Subcutaneous abdominal adipose tissue (tissue), 5 donors: Measurements from ENCODE around the gene NHERF2.
A peak's percentile ranks its signal among the peaks of the same experiment; 100 is the strongest.

ENCODE experiments used
- H3K27ac ChIP-seq: one replicate; pipeline ENCODE4 v1.7.0; 2013; ENCODE audit warnings: low read depth, mild to moderate bottlenecking, inconsistent platforms, low read length, moderate library complexity
- H3K27me3 ChIP-seq, 5 donors: one replicate each; pipeline ENCODE4 v1.7.0; 2013; ENCODE audit warnings: low read length in 5 of 5, inconsistent platforms in 1 of 5; ENCODE audit not compliant: control insufficient read depth in 5 of 5, insufficient read depth in 4 of 5
- H3K36me3 ChIP-seq, 5 donors: one replicate each; pipeline ENCODE4 v1.7.0; 2013; ENCODE audit warnings: low read length in 5 of 5; ENCODE audit not compliant: control insufficient read depth in 5 of 5, insufficient read depth in 5 of 5
- H3K4me1 ChIP-seq, 5 donors: one replicate each; pipeline ENCODE4 v1.7.0; 2013; ENCODE audit warnings: low read length in 5 of 5, mild to moderate bottlenecking in 3 of 5, moderate library complexity in 1 of 5; ENCODE audit not compliant: control insufficient read depth in 5 of 5, insufficient read depth in 5 of 5
- H3K4me3 ChIP-seq, 5 donors: one replicate each; pipeline ENCODE4 v1.7.0; 2013; ENCODE audit warnings: low read length in 5 of 5, low read depth in 1 of 5
- H3K9ac ChIP-seq, 5 donors: one replicate each; pipeline ENCODE4 v1.7.0; 2013; ENCODE audit warnings: low read length in 5 of 5, mild to moderate bottlenecking in 4 of 5, moderate library complexity in 3 of 5
- H3K9me3 ChIP-seq, 5 donors: one replicate each; pipeline ENCODE4 v1.7.0; 2013; ENCODE audit warnings: low read length in 5 of 5; ENCODE audit not compliant: control insufficient read depth in 5 of 5
- donor health status: healthy.
- donor health status: healthy.
- donor health status: healthy.
- donor health status: healthy.
- donor health status: healthy.

NHERF2 gene

DNA sequence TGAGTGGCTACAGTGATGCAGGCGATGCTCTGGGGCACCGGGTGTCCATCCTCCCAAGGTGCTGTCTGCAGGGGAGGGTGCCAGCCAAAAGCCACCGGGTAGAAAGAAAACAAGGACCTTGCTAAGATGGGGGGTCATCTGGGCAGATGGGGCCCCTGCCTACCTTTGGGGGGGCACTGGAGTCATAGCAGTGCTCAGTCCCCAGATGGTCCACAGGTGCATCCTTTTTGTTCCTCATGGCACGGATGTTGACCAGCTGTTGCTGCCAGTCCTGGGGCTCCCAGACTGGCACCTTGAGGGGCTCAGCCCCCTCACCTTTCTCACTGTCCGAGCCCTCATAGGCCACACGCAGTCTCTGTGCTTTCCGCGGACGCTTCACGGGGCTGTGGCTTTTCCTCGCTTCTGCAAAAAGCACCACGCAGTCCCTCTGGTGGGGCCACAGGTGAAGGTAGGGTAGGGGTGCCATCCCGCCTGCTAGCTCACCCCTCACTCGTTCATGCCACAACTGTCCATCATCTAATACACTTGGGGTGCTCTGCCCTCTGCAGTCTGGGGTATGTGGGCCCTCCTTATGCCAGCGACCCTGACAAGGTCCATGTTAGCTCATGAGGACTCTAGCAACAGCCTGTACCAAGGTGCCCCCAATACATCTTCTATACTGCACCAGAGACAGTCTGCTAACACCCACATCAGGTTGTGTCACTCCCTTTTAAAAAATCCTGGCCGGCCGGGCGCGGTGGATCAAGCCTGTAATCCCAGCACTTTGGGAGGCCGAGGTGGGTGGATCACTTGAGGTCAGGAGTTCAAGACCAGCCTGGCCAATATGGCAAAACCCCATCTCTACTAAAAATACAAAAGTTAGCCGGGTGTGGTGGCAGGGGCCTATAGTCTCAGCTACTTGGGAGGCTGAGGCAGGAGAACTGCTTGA lies 19.5 kb downstream of the NHERF2 start:
- Histone ChIP-seq H3K27me3 (no peaks in the 10 kb centered on the region), H3K4me3 (peak overlapping the region in 1 of 5 donors; percentile 88), H3K27ac (peak overlapping the region; percentile 24), H3K4me1 (peaks cover 7 to 62% (median 52%) of the 10 kb centered on the region in 5 donors), H3K36me3 (peaks cover 0 to 10% (median 6%) of the 10 kb centered on the region in 5 donors), H3K9me3 (no peaks in the 10 kb centered on the region), H3K9ac (no peak overlapping the region)

GRCh38 chr16:2046893-2047329 lies 20.2 kb downstream of the NHERF2 start:
- peak overlapping the region; percentile 56 to 88 (median 68) for H3K9ac ChIP-seq
- peaks cover 7 to 60% (median 52%) of the 10 kb centered on the region in 5 donors for H3K4me1 ChIP-seq
- peaks cover 0 to 15% (median 13%) of the 10 kb centered on the region in 5 donors for H3K36me3 ChIP-seq

DNA sequence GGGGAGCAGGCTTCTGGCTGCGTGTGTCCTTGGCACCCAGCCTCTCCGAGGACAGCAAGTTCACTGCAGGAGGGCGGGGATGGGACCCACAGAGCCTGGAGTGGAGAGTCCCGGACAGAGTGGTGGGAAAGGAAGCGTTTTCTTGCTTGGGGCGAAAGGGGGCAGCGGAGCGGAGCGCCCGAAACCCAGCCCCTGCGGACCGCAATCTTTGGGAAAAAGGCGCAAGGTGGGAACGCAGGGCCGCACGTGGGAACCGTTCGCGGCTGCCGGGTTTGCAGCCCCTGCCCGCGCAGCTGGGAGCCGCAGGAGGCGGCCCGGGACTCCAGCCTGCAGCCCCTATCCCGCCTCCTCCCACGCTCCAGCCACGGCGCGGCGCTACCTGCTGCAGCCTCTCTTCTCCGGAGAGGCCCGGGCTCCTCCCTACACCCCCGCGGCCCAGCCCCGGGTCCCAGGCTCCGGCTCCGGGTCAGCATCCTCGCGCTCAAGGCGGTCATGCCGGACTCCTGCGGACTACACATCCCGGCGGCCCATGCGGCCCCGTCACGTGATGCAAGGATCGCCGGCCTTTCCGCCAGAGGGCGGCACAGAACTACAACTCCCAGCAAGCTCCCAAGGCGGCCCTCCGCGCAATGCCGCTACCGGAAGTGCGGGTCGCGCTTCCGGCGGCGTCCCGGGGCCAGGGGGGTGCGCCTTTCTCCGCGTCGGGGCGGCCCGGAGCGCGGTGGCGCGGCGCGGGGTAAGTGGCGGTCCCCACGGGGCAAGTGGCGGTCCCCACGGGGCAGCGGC lies 20.8 kb downstream of the NHERF2 start, which contains the start of the genes NTHL1 and TSC2:
NTHL1 (minus strand) TSS at position 505 of the 786 bp plus-strand sequence; CDS start at position 494, 11 bp downstream.
TSC2 (plus strand) TSS at position 656 of the 786 bp plus-strand sequence. CDS start 631 bp downstream, outside the sequence.
- H3K9me3 ChIP-seq: no peaks in the 10 kb centered on the region
- peak within 1 kb of the TSS; percentile 57 for H3K27ac ChIP-seq
- H3K4me3 ChIP-seq: peak within 1 kb of the TSS; percentile 69 to 97 (median 88)
- H3K36me3 ChIP-seq: peaks cover 0 to 21% (median 19%) of the 10 kb centered on the region in 5 donors
- no peaks in the 10 kb centered on the region for H3K27me3 ChIP-seq
- H3K9ac ChIP-seq: peak within 1 kb of the TSS; percentile 68 to 90 (median 87)
- peaks cover 7 to 54% (median 52%) of the 10 kb centered on the region in 5 donors for H3K4me1 ChIP-seq

More at GRCh38 chr16:2046893-2047329, 20.2 kb downstream of the NHERF2 start:
- H3K4me3 ChIP-seq: peak overlapping the region; percentile 59 to 91 (median 80)
- H3K27ac ChIP-seq: peak overlapping the region; percentile 24
- no peaks in the 10 kb centered on the region for H3K27me3 ChIP-seq
- no peaks in the 10 kb centered on the region for H3K9me3 ChIP-seq

DNA sequence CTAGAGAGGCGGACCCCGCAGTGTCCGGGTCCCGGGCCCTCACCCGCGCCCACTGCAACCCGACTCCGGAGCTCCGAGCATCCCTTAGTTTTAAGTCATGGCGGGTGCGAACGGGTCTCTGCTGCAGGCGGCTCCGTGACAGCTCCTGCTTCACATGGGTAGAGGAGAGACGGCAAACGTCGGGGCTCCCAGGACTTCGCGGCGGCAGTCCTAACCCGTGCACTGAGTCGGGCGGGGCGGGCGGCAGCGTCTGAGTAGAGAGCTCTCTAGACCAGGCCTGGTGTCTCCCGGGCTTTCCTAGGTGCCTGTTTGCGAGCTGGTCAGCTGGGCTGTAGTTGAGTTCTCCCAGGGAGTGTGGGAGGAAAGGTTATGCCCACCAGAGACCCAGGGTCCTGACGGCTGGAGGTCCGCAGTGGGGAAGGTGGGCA lies 21.4 kb downstream of the NHERF2 start:
- peaks cover 7 to 52% (median 49%) of the 10 kb centered on the region in 5 donors for H3K4me1 ChIP-seq
- H3K4me3 ChIP-seq: peak overlapping the region; percentile 69 to 97 (median 88)
- peak overlapping the region; percentile 68 to 90 (median 87) for H3K9ac ChIP-seq
- no peaks in the 10 kb centered on the region for H3K27me3 ChIP-seq
- peaks cover 0 to 26% (median 25%) of the 10 kb centered on the region in 5 donors for H3K36me3 ChIP-seq
- peak overlapping the region; percentile 57 for H3K27ac ChIP-seq
- no peaks in the 10 kb centered on the region for H3K9me3 ChIP-seq

GRCh38 chr16:2053211-2053610 lies 26.5 kb downstream of the NHERF2 start:
- H3K4me3 ChIP-seq: no peak overlapping the region
- H3K9me3 ChIP-seq: no peaks in the 10 kb centered on the region
- H3K9ac ChIP-seq: no peak overlapping the region
- H3K36me3 ChIP-seq: peaks cover 0 to 70% (median 54%) of the 10 kb centered on the region in 5 donors
- peaks cover 7 to 12% (median 8%) of the 10 kb centered on the region in 5 donors for H3K4me1 ChIP-seq
- H3K27ac ChIP-seq: no peak overlapping the region
- H3K27me3 ChIP-seq: no peaks in the 10 kb centered on the region

- Histone ChIP-seq H3K4me3 (no peak overlapping the region), H3K27ac (no peak overlapping the region), H3K9ac (no peak overlapping the region)
Observed at GRCh38 chr16:2053897-2054296, 27.2 kb downstream of the NHERF2 start.

GRCh38 chr16:2054543-2055245 lies 28.0 kb downstream of the NHERF2 start:
- peaks cover 0 to 78% (median 63%) of the 10 kb centered on the region in 5 donors for H3K36me3 ChIP-seq
- H3K27ac ChIP-seq: no peak overlapping the region
- H3K4me3 ChIP-seq: no peak overlapping the region
- no peaks in the 10 kb centered on the region for H3K27me3 ChIP-seq
- no peaks in the 10 kb centered on the region for H3K9me3 ChIP-seq
- H3K9ac ChIP-seq: no peak overlapping the region
- peaks cover 0 to 4% (median 0%) of the 10 kb centered on the region in 5 donors for H3K4me1 ChIP-seq

More at GRCh38 chr16:2053897-2054296, 27.2 kb downstream of the NHERF2 start:
- Histone ChIP-seq H3K27me3 (no peaks in the 10 kb centered on the region), H3K9me3 (no peaks in the 10 kb centered on the region), H3K36me3 (peaks cover 0 to 77% (median 60%) of the 10 kb centered on the region in 5 donors), H3K4me1 (peaks cover under 1 to 5% (median 1%) of the 10 kb centered on the region in 5 donors)

GRCh38 chr16:2056077-2056476 lies 29.4 kb downstream of the NHERF2 start:
- Histone ChIP-seq H3K9ac (no peak overlapping the region), H3K36me3 (peaks cover 0 to 87% (median 71%) of the 10 kb centered on the region in 5 donors), H3K27me3 (no peaks in the 10 kb centered on the region), H3K9me3 (no peaks in the 10 kb centered on the region), H3K27ac (no peak overlapping the region), H3K4me3 (no peak overlapping the region), H3K4me1 (peaks cover 0 to 4% (median 0%) of the 10 kb centered on the region in 5 donors)
